Epithelial cell of esophagus (primary cell): ENCODE results near the gene FBLN2.

ENCODE experiments used
- DNase-seq: peaks from one replicate; pipeline ENCODE4 v3.0.0; 2010; ENCODE audit warnings: low read depth
- H3K4me3 ChIP-seq: 2 replicates; pipeline ENCODE4 v1.5.1; 2011; ENCODE audit warnings: mild to moderate bottlenecking, low read length, control low read depth
- TF ChIP-seq, protein P1 (sequence below): IDR thresholded peaks from 2 replicates; pipeline ENCODE4 v1.5.1; 2011; ENCODE audit warnings: low read depth, mild to moderate bottlenecking, low read length, control low read depth, inconsistent platforms; ENCODE audit not compliant: insufficient read depth; ENCODE audit errors: missing control alignments

The FBLN2 gene

DNA sequence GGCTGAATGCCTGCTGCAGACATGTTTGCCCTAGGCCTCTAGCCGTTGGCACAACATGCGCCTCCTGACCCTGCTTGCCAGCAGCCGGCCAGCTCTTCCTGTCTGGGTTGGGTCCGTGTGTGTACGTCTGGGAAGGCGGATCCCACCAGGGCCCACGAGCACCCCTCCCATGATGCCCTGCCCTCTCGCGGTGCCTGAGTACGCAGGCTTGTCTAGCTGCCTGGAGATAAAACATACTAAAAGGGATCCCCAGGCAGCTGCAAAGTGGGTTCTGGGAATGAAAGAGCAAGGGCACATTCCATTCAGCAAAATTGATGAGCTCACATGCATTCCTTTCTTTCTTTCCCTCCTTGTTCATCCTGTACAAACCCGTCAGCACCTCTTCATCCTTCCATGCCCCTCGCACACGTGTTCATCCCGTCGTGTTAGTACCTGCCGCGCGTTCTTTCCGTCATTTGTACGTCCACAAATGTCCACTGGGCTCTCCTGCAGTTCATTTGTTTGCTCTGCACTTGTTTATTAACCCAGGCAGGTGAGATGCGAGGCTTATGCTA, 74.3 kb downstream of the FBLN2 start:
- H3K4me3 ChIP-seq, result no peak overlapping the region
- peak; percentile 98 for DNase-seq
- TF ChIP-seq, protein P1, sequence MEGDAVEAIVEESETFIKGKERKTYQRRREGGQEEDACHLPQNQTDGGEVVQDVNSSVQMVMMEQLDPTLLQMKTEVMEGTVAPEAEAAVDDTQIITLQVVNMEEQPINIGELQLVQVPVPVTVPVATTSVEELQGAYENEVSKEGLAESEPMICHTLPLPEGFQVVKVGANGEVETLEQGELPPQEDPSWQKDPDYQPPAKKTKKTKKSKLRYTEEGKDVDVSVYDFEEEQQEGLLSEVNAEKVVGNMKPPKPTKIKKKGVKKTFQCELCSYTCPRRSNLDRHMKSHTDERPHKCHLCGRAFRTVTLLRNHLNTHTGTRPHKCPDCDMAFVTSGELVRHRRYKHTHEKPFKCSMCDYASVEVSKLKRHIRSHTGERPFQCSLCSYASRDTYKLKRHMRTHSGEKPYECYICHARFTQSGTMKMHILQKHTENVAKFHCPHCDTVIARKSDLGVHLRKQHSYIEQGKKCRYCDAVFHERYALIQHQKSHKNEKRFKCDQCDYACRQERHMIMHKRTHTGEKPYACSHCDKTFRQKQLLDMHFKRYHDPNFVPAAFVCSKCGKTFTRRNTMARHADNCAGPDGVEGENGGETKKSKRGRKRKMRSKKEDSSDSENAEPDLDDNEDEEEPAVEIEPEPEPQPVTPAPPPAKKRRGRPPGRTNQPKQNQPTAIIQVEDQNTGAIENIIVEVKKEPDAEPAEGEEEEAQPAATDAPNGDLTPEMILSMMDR, result no peak

GRCh38 chr3:13624021-13624420, 75.1 kb downstream of the FBLN2 start:
- TF ChIP-seq, protein P1, result no peak
- no peak overlapping the region for H3K4me3 ChIP-seq
- no peak for DNase-seq

DNA sequence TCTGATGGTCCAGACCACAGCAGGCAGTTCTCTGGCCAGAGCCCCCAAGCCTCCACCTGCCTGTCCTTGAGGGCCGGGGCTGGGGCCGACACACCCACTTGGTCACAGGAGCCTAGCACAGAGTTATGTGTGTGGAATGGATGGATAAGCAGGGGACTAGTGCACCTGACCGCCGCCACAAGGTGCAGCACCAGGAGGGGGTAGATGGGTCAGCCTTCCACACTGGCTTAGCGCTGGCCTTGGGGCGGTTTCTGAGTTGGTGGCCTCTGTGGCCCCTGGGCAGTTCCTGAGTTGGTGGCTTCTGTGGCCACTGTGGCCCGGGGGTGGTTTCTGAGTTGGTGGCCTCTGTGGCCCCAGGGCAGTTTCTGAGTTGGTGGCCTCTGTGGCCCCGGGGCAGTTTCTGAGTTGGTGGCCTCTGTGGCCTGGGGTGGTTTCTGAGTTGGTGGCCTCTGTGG, 75.8 kb downstream of the FBLN2 start:
- DNase-seq, result no peak
- no peak overlapping the region for H3K4me3 ChIP-seq
- TF ChIP-seq, protein P1, result no peak

GRCh38 chr3:13626396-13626795, 77.5 kb downstream of the FBLN2 start:
- no peak overlapping the region for H3K4me3 ChIP-seq
- no peak for DNase-seq
- TF ChIP-seq, protein P1, result no peak

DNA sequence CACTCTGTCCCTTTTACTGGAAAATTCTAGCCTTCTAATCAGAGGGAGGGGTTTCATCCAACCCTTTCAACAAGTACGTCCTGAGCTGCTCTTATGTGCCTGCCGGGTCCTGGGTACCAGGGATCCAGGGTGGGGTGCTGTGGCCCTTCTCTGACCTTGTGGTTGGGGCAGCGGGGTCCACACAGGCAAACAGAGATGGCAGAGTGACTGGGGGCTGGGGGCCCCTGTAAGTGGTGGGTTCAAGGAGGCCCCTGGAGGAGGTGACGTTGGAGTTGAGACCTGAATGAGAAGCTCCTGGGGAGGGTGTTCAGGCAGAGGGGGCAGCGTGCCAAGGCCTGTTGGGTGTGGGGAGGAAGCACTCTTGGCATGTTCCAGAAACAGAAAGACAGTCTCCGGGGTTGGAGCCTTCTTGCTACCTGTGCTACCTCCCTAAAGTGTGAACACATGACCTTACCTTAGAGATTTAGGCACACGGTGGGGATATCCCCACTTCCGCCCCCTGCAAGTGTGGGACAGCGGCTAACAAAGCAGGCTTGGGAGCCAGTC, 78.1 kb downstream of the FBLN2 start:
- DNase-seq, result no peak
- TF ChIP-seq, protein P1, result no peak
- H3K4me3 ChIP-seq, result no peak overlapping the region

DNA sequence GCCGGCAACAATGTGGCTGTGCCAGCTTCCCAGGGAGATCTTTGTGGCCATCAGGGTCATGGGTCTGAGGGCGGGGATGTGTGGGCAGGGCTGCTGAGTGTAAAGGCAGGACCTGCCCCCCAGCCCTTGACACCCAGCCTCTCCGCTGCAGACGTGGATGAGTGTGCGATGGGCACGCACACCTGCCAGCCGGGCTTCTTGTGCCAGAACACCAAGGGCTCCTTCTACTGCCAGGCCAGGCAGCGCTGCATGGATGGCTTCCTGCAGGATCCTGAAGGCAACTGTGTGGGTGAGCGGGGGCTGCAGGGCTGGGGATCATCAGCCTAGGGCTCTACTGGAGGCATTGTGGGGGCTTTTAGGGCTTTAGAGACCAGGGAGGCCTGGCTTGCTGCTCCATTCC, 78.8 kb downstream of the FBLN2 start:
- TF ChIP-seq, protein P1, result no peak
- no peak overlapping the region for H3K4me3 ChIP-seq
- no peak for DNase-seq

DNA sequence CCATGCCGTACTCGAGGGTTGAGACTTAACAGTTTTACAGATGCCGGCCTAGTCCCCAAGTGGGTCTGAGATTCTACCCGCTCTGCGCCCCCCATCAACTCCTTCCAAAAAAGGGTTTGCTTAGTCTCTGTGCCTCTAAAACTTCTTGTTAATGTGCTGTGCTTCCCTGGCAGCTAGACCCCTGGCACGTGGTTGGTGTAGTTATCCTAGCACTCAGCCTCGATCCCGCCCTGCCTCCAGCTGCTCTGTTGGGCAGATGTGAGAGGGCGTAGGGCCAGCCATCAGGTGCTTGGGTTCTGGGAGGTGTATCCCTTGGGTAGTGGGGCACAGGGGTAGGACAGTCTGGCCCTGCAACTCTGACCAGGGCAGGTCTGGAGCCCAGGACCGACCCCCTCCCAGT, 79.5 kb downstream of the FBLN2 start:
- DNase-seq, result no peak
- no peak overlapping the region for H3K4me3 ChIP-seq
- TF ChIP-seq, protein P1, result no peak
